GM23338 (cell line): ENCODE data around the gene GLP1R.

Source experiments
- CREB1 ChIP-seq: fragments of 250-450 bp; sonication (Bioruptor Pico); IDR thresholded peaks from 2 replicates; pipeline ENCODE4 v1.5.0; 2020; ENCODE audit warnings: low read depth, mild to moderate bottlenecking, moderate library complexity
- CTCF ChIP-seq, 2 experiments: fragments of 200-600 bp in 1 of 2; sonication (generic) in 1 of 2; conservative IDR thresholded peaks; 2 replicates each; pipeline versions ENCODE4 v1.5.1 to v1.6.1; 2016 to 2017; ENCODE audit warnings: antibody characterized with exemption in 2 of 2, low read depth in 2 of 2, mild to moderate bottlenecking in 2 of 2, moderate library complexity in 1 of 2
- ETS1 ChIP-seq: IDR thresholded peaks from 2 replicates; pipeline ENCODE4 v1.6.1; 2016; ENCODE audit warnings: antibody characterized with exemption
- EZH2 ChIP-seq: fragments of 200-600 bp; sonication (generic); IDR thresholded peaks from one replicate; pipeline ENCODE4 v1.8.0; 2017; ENCODE audit warnings: antibody characterized with exemption, mild to moderate bottlenecking, low read depth; ENCODE audit not compliant: unreplicated experiment
- EZH2phosphoT487 ChIP-seq: fragments of 200-600 bp; sonication (generic); IDR thresholded peaks from one replicate; pipeline ENCODE4 v1.8.1; 2018; ENCODE audit warnings: antibody characterized with exemption; ENCODE audit not compliant: unreplicated experiment
- JUNB ChIP-seq: IDR thresholded peaks from one replicate; pipeline ENCODE4 v1.6.1; 2016; ENCODE audit warnings: antibody characterized with exemption; ENCODE audit not compliant: unreplicated experiment
- NANOG ChIP-seq: IDR thresholded peaks from 2 replicates; pipeline ENCODE4 v1.6.1; 2016; ENCODE audit warnings: antibody characterized with exemption, borderline replicate concordance
- POLR2AphosphoS5 ChIP-seq: IDR thresholded peaks from 2 replicates; pipeline ENCODE4 v1.6.1; 2016; ENCODE audit warnings: antibody characterized with exemption, low read depth
- REST ChIP-seq: IDR thresholded peaks from one replicate; pipeline ENCODE4 v1.6.1; 2018; ENCODE audit warnings: antibody characterized with exemption; ENCODE audit not compliant: unreplicated experiment
- ZNF331 ChIP-seq: fragments of 250-450 bp; sonication (Bioruptor Pico); IDR thresholded peaks from 2 replicates; pipeline ENCODE4 v1.5.0; 2020; ENCODE audit warnings: low read depth, mild to moderate bottlenecking, moderate library complexity

GRCh38 chr6:39043776-39044175 lies 4.8 kb upstream of the GLP1R start:
- TF ChIP-seq CTCF (conservative IDR thresholded peaks at IDR 0.05; ENCODE audit: low read depth in 2 of 2) (no peak), EZH2 (no peak), ETS1 (no peak), POLR2AphosphoS5 (no peak), EZH2phosphoT487 (no peak), JUNB (no peak), REST (no peak), CREB1 (CRISPR knock-in tag) (no peak), NANOG (no peak), ZNF331 (CRISPR knock-in tag) (no peak)
